ENCODE data around the gene PCDHGA1.

DNA sequence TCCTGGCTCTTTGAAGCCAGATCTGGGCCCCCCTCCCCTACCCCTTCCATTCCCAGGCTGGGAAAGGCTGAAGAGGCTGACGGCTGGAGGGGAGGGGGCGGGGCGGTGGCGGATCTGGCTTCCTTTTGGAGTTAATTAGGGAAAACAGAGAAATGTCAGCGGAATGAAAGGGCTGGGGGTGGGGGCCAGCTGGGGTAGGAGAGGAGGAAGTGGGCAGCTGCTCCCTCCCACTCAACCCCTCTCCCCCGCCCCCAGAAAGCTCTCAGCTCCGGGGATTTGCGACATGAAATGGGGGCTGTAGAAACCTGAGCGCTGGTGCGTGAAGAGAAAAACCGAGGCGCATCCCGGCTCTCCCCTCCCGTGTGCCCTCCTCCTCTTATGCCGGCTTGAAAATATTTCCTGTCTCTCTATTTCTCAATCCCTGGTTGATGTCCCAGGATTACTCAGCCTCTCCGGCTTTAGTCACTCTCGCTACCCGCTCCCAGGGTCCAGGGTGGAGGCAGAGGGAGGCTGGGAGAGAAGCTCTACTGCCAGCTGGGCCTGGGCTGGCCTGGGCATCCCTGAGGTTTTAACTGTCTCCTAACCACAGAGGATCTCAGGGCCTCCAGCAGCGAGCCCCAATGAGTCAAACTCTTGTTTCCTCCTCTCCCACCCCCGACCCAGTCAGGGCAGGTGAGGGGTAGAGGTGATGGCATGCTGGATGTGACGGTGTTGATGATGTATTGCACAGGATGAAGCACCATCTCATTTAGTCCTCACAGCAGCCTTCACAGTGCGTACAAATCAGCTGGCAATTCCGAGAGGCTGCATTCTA lies 178.7 kb downstream of the PCDHGA1 start:
- TF ChIP-seq, protein P1, sequence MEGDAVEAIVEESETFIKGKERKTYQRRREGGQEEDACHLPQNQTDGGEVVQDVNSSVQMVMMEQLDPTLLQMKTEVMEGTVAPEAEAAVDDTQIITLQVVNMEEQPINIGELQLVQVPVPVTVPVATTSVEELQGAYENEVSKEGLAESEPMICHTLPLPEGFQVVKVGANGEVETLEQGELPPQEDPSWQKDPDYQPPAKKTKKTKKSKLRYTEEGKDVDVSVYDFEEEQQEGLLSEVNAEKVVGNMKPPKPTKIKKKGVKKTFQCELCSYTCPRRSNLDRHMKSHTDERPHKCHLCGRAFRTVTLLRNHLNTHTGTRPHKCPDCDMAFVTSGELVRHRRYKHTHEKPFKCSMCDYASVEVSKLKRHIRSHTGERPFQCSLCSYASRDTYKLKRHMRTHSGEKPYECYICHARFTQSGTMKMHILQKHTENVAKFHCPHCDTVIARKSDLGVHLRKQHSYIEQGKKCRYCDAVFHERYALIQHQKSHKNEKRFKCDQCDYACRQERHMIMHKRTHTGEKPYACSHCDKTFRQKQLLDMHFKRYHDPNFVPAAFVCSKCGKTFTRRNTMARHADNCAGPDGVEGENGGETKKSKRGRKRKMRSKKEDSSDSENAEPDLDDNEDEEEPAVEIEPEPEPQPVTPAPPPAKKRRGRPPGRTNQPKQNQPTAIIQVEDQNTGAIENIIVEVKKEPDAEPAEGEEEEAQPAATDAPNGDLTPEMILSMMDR (IDR thresholded peaks at IDR 0.05): no peak
- no peak for TF ChIP-seq POLR2A (IDR thresholded peaks at IDR 0.05)

Data from body of pancreas (tissue), 4 donors.